ENCODE results near the gene NLN.
"Not testable (repeated sequence)": the region's sequence is repeated elsewhere in the genome, so short reads cannot be mapped to it uniquely, and the experiment has no call there.

NLN gene

DNA sequence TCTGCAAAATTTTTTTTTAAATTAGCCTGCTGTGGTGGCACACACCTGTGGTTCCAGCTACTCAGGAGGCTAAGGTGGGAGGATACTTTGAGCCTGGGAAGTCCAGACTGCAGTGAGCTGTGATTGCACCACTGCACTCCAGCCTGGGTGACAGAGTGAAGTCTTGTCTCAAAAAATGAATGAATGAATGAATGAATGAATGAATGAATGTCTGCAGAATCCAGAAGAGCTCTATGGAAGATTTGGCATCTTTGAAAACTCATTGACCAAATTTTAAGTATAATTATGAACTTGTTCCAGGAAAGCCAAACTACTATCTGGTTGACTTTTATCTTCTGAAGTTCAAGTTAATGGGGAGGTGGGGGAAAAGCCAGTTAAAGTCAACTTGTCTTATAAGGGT, 110.1 kb downstream of the NLN start:
- no peak for DNase-seq (ENCODE audit: low read depth in 2 of 2)

DNA sequence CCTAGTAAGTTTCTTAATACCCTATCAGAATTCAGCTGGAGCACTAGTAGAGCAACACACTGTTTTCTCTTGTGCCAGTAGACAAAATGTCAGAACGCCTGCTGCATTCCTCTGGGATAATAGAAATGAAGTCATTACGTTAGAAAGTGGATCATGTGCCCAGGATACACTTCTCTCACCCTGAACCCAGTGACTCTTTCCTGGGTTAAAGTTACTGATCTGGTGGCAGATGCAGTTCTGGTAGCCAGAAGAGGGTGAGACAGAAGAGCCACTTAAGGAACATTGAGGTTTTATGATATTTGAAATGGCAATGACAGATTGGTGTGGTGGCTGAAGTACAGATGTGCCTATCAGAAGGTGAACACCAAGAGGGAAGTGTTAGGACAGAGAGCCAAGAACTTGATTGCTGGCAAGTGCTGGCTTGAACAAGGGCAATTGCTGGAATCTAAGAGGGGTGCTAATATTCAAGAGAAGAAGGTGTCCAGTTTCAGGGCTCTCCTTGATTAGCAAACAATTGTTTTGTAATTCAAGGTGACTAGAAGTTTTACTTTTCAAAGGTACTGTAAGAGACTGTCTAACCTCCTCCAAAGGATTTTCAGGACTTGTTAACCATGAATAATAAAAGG, 110.7 kb downstream of the NLN start:
- DNase-seq (ENCODE audit: low read depth in 2 of 2), result no peak

DNA sequence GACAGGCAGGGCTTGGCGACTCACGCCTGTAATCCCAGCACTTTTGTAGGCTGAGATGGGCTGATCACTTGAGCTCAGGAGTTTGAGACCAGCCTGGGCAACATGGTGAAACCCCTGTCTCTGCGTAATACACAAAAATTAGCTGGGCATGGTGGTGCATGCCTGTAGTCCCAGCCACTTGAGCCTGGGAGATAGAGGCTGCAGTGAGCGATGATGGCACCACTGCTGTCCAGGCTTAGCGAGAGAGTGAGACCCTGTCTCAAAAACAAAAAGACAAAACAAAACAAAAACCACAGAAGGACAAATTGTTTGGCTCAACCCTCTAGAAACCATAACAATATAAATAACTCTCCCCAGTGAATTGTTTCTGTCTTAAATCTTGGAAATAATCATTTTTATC, 111.8 kb downstream of the NLN start:
- DNase-seq (ENCODE audit: low read depth in 2 of 2), result no peak

DNA sequence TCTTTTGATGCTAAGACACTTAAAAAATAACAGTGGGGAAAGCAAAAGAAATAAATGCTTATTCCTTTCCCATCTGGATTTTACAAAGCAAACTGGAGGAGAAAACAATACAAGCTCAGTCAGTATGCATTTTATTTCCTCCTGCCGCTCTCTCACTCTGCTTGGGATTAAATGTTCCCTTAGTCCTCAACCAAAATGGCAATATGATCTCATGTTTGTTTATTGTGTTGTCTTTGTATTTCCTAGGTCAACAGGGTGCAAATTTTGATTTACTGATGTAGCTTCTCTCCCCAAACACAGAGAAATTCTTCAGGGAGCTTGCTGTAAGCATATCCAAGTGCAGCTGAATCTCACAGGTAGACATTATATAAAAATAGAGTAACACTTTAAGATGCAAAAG, 112.3 kb downstream of the NLN start:
- DNase-seq (ENCODE audit: low read depth in 2 of 2), result no peak

DNA sequence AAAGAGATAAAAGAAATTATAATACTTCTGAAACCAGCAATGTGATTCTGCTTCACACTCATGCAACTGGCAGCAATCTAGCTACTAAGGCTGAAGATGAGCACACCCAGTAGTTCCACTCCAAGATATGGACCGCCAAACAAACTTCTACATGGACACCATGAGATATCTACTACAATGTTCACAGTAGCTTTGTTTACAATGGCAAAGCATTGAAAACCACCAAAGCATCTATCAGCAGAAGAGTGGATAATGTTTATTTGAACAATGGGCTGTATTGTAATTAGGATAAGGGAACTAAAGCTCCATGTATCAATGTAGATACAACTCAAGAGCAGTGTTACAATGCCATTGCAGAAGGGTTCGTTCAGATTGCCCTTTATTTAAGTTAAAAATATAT, 113.2 kb downstream of the NLN start:
- DNase-seq (ENCODE audit: low read depth in 2 of 2), result no peak

DNA sequence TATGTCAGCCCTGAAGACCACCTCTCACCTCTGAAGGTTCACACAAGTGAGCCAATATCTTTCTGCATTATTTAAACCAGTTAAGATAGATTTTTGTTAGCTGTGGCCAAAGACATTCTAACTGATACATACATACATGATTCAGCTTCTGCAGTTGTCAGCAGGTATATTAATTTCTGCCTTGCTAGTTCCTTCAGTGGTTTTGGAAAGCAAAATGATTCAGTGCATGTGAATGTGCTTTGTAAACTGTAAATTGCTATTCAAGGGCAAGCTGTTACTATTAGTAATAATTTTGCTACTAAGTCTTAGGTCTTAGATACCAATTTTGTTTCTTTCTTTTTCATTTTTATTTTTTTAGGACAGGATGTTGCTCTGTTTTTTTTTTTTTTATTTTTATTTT, 115.1 kb downstream of the NLN start:
- no peak for DNase-seq (ENCODE audit: low read depth in 2 of 2)

DNA sequence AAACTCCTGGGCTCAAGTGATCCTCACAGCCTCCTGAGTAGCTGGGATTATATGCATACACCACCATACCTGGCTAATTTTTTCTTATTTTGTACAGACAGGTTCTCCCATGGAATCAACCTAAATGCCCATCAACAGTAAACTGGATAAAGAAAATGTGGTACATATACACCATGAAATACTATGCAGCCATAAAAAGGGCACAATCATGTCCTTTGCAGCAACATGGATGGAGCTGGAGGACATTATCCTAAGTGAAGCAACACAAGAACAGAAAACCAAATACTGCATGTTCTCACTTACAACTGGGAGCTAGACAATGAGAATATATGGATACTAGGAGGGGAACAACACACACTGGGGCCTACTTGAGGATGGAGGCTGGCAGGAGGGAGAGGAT, 117.2 kb downstream of the NLN start:
- DNase-seq (ENCODE audit: low read depth in 2 of 2), result not testable (repeated sequence)

DNA sequence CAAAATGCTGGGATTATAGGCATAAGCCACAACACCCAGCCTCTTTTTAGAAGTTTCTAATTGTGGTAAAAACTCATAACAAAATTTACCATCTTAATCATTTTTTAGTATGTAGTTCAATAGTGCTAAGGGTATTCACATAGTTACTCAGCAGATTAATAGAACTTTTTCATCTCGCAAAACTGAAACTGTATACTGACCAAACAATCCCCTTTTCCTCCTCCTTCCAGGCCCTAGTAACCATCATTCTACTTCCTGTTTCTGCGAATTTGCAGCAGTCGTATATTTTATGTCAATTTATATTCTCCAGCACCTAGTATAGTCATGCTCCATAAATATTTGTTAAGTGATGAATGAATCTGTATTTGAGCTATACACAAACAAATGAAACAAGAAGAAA, 118.1 kb downstream of the NLN start:
- no peak for DNase-seq (ENCODE audit: low read depth in 2 of 2)

DNA sequence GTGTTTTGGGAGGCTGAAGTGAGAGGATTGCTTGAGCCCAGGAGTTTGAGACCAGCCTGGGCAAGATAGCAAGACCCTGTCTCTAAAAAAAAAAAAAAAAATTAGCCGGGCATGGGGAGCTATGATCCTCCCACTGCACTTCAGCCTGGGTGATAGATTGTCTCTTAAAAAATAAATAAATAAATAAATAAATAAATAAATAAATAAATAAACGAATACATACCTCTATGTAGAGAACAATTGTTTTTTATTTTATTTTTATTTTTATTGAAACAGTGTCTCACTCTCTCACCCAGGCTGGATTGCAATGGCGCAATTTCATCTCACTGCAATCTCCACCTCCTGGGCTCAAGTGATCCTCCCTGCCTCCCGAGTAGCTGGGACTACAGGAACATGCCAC, 122.8 kb downstream of the NLN start:
- DNase-seq (ENCODE audit: low read depth in 2 of 2), result not testable (repeated sequence)

DNA sequence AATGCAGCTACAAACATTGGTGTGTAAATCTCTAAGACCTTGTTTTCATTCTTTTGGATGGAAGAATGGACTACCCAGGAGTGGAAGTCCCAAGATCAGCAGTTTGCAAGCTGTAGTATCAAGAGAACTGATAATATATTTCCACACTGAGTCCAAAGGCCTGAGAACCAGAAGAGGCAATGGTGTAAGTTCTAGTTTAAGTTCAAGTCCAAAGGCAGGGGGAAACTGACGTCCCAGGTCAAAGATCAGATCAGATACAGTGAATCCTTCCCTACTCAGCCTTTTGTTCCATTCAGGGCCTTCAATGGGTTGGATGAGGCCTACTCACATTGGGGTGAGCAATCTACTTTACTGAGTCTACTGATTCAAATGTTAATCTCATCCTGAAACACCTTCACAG, 124.1 kb downstream of the NLN start:
- DNase-seq (ENCODE audit: low read depth in 2 of 2), result no peak

DNA sequence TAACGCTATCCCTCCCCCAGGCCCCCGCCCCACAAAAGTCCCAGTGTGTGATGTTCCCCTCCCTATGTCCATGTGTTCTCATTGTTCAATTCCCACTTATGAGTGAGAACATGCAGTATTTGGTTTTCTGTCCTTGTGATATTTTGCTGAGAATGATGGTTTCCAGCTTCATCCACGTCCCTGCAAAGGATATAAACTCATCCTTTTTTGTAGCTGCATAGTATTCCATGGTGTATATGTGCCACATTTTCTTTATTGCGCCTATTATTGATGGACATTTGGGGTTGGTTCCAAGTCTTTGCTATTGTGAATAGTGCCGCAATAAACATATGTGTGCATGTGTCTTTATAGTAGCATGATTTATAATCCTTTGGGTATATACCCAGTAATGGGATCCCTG, 125.0 kb downstream of the NLN start:
- DNase-seq (ENCODE audit: low read depth in 2 of 2), result not testable (repeated sequence)

DNA sequence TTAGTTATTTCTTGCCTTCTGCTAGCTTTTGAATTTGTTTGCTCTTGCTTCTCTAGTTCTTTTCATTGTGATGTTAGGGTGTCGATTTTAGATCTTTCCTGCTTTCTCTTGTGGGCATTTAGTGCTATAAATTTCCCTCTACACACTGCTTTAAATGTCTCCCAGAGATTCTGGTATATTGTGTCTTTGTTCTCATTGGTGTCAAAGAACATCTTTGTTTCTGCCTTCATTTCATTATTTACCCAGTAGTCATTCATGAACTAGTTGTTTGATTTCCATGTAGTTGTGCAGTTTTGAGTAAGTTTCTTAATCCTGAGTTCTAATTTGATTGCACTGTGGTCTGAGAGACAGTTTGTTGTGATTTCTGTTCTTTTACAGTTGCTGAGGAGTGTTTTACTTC, 127.9 kb downstream of the NLN start:
- not testable (repeated sequence) for DNase-seq (ENCODE audit: low read depth in 2 of 2)

DNA sequence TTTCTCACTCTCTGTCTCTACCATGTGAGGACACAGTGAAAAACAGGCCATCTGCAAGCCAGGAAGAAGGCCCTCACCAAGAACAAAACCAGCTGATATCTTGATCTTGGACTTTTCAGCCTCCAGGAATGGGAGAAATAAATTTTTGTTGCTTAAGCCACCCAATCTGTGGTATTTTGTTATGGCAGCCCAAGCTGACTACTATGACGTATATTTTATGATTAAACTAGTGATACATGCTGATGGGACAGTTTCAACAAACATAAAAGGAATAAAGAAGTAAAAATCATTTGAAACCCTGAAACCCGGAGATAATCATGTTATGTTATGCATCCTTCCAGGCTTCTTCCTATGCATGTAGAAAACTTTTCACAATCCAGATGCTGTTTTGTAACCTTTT, 132.9 kb downstream of the NLN start:
- no peak for DNase-seq (ENCODE audit: low read depth in 2 of 2)

DNA sequence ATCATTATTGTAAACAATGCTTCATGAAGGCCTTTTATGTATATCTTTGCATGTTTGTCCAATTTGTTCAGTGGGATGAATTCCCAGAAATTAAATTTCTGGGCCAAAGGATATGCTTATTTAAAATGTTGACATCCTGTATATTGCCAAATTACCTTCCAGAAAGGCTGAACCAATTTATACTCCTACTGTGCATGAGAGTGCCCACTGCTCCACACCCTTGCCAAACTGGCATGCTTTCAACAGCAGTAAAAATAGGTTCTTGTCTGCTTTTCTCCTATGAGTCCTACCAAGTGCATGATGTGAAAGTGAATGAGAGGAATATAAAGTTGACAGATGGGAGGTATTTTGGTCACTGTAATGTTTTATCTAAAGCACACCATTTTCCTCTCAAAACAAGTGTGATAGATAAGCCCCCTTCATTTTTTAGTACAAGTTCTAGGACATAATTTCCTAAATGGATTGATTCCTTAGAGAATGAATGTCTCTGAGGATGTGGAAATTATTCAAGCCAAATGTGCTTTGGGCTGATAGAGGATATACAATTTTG, 133.8 kb downstream of the NLN start:
- DNase-seq (ENCODE audit: low read depth in 2 of 2), result no peak

DNA sequence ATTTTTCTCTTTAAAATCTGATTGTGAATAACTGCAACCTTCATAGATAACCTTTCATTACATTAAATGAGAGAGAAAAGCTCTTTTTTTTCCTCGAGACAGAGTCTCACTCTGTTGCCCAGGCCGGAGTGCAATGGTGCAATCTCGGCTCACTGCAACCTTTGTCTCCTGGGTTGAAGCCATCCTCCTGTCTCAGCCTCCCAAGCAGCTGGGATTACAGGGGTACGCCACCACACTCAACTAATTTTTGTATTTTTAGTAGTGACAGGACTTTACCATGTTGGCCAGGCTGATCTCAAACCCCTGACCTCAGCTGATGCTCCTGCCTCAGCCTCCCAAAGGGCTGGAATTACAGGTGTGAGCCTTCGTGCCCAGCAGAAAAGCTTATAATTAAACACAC, 134.5 kb downstream of the NLN start:
- DNase-seq (ENCODE audit: low read depth in 2 of 2), result no peak

DNA sequence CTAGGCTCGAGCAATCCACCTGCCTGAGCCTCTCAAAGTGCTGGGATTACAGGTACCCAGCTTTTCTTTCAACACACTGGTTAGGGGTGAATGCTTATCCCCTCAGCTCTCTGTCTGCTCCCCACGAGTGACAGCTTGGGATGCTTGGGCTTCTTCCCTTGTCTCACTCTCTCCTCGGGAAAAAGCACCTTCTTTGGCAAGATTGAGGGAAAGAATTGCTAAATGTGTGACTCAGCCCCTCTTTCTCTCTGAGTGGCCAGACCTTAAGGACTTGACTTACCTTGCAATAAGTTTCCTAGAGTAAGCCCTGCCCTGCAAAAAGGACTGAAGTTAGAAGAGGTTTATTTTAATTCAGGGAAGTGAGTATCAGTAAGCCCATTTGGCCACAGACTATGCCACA, 136.3 kb downstream of the NLN start:
- DNase-seq (ENCODE audit: low read depth in 2 of 2), result no peak

DNA sequence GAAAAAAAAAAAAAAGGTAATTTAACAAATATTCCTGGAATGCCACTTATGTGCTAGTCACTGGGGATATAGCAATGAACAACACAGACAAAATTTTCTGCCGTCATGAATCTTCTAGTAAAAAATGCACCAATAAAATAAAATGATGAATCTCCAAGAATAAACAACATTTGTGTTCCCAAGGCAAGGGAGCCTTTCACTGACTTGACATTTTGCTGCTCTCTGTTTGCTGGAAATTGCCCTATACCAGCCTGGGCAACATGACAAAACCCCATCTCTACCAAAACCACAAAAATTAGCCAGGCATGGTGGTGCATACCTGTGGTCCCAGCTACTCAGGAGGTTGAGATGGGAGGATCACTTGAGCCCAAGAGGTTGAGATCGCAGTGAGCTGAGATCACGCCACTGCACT, 139.8 kb downstream of the NLN start:
- no peak for DNase-seq (ENCODE audit: low read depth in 2 of 2)

DNA sequence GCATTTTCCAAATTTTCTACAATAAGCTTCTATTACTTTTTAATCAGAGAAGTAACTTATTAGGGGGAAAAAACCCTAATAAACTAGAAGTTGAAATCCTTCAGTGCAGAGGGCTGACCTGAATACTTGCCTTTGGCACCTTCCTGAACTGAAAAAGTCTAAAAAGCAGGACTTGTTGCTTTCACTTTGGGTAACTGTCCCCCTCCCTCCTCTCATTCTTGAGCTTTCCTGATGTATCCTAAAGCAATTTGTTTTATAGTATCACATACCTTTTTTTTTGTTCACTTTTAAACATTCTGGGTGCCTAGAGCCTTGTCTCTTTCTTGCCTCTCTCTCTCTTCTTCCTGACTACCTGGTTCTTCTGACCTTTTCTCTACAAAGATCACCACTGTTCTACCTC, 140.4 kb downstream of the NLN start:
- no peak for DNase-seq (ENCODE audit: low read depth in 2 of 2)

DNA sequence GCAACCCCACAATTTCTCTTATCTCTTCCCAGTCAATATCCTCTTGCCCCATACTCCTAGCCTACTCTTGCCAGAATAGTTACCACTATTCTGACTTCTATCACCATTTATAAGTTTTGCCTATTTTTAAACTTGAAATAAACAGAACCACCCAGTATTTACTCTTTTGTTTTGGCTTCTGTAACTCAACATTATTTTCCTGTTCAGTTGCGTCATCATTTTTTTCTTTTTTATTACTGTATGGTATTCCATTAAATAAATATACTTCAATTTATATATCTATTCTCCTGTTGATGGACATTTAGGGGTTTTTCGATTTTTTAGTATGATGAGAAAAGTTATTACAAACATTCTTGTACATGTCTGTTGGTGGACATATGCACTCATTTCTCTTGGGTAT, 141.7 kb downstream of the NLN start:
- DNase-seq (ENCODE audit: low read depth in 2 of 2), result no peak

DNA sequence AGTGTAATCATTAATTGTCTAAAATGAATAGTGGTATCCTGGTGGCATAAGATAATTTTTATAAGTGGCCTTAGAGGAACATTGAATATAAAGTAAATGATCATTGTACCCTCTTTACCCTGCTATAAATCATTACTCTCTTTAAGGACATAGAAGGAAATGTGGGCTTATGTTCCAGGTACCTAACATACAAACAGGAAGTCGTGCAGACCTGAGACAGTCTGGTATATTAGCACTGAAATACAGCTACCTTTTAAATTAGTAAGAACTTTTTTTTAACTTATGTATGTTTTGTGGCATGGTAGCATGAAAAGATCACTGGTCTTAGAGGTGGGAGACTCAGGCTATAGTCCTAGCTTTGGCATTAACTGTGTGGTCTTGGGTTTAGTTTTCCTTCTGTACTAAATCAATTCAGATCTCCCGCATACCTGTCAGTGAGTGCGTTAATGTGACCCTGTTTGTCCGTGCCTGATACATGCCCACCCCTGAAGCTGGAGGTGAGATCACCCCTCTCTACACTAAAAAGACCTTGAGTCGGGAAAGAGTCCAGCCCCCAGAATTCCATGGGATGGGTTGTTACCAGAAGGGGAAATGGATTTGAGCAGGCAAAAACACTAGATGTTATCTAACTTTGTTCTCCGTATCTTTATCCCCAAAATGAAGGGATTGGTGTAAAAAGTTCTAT, 145.0 kb downstream of the NLN start:
- no peak for DNase-seq (ENCODE audit: low read depth in 2 of 2)

DNA sequence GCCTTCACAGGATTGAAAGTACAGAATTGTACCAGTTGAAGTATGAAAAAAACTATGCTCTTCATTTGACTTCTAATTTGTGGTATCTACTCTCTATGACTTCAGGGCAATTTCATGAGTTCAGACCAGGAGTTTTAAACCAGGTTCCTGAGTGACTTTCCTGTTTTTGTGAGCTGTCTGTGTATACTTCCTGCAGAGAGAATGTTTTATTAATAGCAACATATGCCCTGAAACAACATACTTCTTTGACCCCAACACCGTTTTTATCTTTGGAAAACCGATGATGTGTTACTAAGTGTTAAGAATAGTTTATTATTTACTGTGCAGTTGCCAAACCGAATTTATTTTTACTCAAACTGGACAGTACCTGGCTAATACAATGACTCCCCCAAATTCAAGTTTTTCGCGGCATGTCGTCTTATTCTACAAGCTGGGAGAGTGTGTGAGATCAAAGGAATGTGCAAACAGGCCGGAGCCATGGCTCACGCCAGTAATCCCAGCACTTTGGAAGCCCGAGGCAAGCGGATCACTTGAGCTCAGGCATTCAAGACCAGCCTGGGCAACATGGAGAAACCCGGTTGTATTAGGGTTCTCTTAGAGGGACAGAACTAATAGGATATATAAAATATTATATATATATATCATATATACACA, 145.7 kb downstream of the NLN start:
- DNase-seq (ENCODE audit: low read depth in 2 of 2), result no peak

DNA sequence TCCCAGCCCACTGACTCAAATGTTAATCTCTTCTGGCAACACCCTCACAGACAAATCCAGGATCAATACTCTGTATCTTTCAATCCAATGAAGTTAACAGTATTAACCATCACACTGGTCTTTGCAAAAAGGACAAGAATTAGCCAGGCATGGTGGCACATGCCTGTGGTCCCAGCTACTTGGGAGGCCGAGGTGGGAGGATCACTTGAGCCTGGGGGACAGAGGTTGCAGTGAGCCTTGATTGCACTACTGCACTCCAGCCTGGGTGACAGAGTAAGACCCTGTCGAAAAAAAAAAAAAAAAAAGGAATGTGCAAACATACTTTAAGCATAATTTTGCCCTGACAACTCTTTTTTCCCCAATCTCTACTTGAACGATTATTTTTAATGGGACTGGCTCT, 146.5 kb downstream of the NLN start:
- no peak for DNase-seq (ENCODE audit: low read depth in 2 of 2)

DNA sequence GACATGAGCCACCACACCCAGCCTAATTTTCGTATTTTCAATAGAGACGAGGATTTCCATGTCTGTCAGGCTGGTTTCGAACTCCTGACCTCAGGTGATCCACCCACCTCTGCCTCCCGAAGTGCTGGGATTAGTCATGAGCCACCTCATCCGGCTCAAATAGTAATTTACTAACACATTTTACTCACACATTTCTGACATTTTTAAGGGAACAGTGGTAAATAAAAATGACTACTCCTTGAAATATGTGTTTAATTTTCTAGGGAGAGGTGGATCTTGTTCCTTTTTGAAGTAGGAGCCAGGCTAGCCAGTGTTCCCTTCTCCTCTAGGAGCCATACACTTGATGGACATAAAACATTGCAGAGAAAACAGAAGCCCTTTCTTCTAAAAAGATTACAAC, 149.2 kb downstream of the NLN start:
- DNase-seq (ENCODE audit: low read depth in 2 of 2), result no peak
